HAP-1 (cell line): ENCODE measurements around the gene STRA8.
A peak's percentile ranks its signal among the peaks of the same experiment; 100 is the strongest.
"Not testable (repeated sequence)": the region's sequence is repeated elsewhere in the genome, so short reads cannot be mapped to it uniquely, and the experiment has no call there.

Experiments
- DNase-seq, 2 experiments: peaks; one replicate each; pipeline ENCODE4 v3.0.0-alpha.2; 2016 to 2020; ENCODE audit warnings: low spot score in 2 of 2
- H3K27me3 ChIP-seq: fragments of 250-450 bp; sonication (Bioruptor Pico); 2 replicates; pipeline ENCODE4 v1.5.1; 2020; ENCODE audit warnings: low read depth, mild to moderate bottlenecking, moderate library complexity
- H3K36me3 ChIP-seq: fragments of 250-450 bp; sonication (Bioruptor Pico); replicated peaks from 2 replicates; pipeline ENCODE4 v1.5.1; 2020; ENCODE audit warnings: mild to moderate bottlenecking
- H3K4me1 ChIP-seq: fragments of 250-450 bp; sonication (Bioruptor Pico); 2 replicates; pipeline ENCODE4 v1.5.1; 2020; ENCODE audit warnings: mild to moderate bottlenecking
- H3K4me3 ChIP-seq: fragments of 250-450 bp; sonication (Bioruptor Pico); 2 replicates; pipeline ENCODE4 v1.5.1; 2020; ENCODE audit warnings: mild to moderate bottlenecking, moderate library complexity
- H3K9me3 ChIP-seq: fragments of 250-450 bp; sonication (Bioruptor Pico); 2 replicates; pipeline ENCODE4 v1.5.1; 2020; ENCODE audit warnings: mild to moderate bottlenecking, moderate library complexity
- in situ Hi-C: fragments of 300-500 bp; cut with MboI; formaldehyde crosslinking; loops from 3 replicates; pipeline ENCODE4 v1.14.3; 2020; ENCODE audit warnings: low sequenced_read_pairs, inconsistent platforms, mixed read lengths

STRA8 gene

DNA sequence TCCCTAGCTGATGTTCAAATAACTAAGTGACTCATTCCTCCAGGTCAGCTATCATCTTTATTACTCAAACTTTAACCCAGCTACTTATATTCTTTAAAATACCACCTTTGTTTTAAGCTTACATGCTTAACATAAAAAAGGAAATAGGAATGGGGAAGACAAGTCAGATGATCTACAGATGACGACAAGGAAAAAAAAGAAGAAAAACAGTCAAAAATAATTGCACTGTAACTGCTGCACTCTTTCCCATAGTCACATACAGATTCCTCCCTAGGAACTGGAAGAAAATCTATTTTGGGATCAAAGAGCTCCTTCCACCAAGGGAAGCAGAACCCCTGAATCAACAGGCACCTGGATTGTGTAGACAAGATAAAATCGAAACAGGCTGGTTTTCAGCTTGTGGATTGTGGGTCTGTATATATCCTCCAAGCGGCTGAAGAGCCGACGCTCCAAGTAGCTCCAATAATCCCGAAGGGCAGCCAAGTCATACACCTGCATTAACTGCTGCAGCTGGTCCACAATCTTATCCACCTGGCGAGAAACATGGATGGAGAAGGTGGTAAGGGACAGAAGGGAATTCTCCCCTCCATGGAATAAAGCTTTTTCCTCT is 24.3 kb upstream of the STRA8 start:
- H3K4me3 ChIP-seq = no peak overlapping the region
- DNase-seq = no peak
- in situ Hi-C loops = no loop called here
- no peaks in the 10 kb centered on the region for H3K27me3 ChIP-seq
- H3K9me3 ChIP-seq = no peaks in the 10 kb centered on the region
- no peaks in the 10 kb centered on the region; the same call in 1 of the 2 replicates for H3K36me3 ChIP-seq
- peaks cover 4% of the 10 kb centered on the region; the same call in 1 of the 2 replicates for H3K4me1 ChIP-seq

GRCh38 chr7:135210888-135211178 is 22.8 kb upstream of the STRA8 start:
- no peaks in the 10 kb centered on the region for H3K27me3 ChIP-seq
- in situ Hi-C loops = no loop called here
- H3K4me3 ChIP-seq = peak overlapping the region; percentile 84
- peaks cover 6% of the 10 kb centered on the region; the same call in 1 of the 2 replicates for H3K4me1 ChIP-seq
- H3K9me3 ChIP-seq = no peaks in the 10 kb centered on the region
- no peak for DNase-seq
- H3K36me3 ChIP-seq = no peaks in the 10 kb centered on the region

GRCh38 chr7:135211179-135211945 is 22.3 kb upstream of the STRA8 start, which contains the start of gene WDR91:
Gene WDR91, minus strand, starts transcription at chr7:135211526. Its CDS starts 24 bp downstream, at chr7:135211502.
- H3K4me3 ChIP-seq = peak within 1 kb of the TSS; percentile 84
- H3K27me3 ChIP-seq = no peaks in the 10 kb centered on the region
- in situ Hi-C loops = no loop called here
- peak; percentile 93 to 97 for DNase-seq
- peaks cover 6% of the 10 kb centered on the region; the same call in 1 of the 2 replicates for H3K4me1 ChIP-seq
- H3K36me3 ChIP-seq = no peaks in the 10 kb centered on the region
- no peaks in the 10 kb centered on the region for H3K9me3 ChIP-seq

DNA sequence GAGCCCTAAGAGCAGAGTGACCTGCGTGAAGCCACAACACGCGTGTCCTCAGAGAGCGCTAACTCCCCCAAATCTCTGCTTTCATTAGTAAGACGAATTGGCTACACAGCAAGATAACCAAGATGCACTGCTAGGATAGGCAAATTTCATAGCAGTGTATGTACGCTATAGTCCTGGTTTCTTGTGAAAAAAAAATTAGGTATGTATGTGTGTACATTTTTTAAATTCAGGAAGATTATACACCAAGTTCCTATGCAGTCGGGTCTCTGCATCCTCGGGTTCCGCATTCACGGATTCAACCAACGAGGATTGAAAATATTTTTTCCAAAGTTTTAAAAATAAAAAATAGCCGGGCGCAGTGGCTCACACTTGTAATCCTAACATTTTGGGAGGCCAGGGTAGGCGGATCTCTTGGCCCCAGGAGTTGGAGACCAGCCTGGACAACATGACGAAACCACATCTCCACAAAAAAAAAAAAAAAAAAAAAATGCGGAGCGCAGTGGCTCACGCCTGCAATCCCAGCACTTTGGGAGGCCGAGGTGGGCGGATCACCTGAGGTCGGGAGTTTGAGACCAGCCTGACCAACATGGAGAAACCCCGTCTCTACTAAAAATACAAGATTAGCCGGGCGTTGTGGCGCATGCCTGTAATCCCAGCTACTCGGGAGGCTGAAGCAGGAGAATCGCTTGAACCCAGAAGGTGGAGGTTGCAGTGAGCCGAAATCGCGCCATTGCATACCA is 21.5 kb upstream of the STRA8 start:
- H3K9me3 ChIP-seq, H3K4me1 ChIP-seq, in situ Hi-C loops, H3K27me3 ChIP-seq, H3K36me3 ChIP-seq, DNase-seq: not testable (repeated sequence)
- H3K4me3 ChIP-seq = peak overlapping the region; percentile 84

GRCh38 chr7:135213831-135214230 is 19.8 kb upstream of the STRA8 start:
- Histone ChIP-seq H3K9me3 (no peaks in the 10 kb centered on the region), H3K36me3 (no peaks in the 10 kb centered on the region), H3K4me3 (no peak overlapping the region), H3K4me1 (peaks cover 6% of the 10 kb centered on the region; the same call in 1 of the 2 replicates), H3K27me3 (no peaks in the 10 kb centered on the region)
- no peak for DNase-seq
- in situ Hi-C loops = no loop called here

DNA sequence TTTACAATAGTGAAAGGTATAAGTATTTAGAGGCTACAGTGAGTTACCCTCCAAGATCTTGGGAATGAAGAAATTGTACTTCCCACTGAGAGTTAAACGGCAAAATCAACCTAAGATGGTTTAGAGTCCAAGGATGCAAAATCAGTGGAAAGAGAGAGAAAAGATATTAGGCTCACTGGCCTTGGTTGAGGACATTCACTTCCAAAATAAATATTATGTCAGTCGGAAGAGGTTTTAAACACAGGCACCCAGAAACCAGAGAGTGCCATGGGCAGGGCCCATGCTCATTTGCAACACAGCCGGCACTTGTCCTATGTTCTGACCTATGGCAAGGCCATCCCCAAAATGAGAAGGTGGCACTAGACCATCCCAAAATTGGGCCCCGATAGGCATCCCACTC is 18.5 kb upstream of the STRA8 start:
- no peaks in the 10 kb centered on the region for H3K27me3 ChIP-seq
- no peaks in the 10 kb centered on the region for H3K9me3 ChIP-seq
- H3K4me1 ChIP-seq = peaks cover 2% of the 10 kb centered on the region; the same call in 1 of the 2 replicates
- H3K36me3 ChIP-seq = no peaks in the 10 kb centered on the region
- no peak for DNase-seq
- in situ Hi-C loops = no loop called here
- H3K4me3 ChIP-seq = no peak overlapping the region

DNA sequence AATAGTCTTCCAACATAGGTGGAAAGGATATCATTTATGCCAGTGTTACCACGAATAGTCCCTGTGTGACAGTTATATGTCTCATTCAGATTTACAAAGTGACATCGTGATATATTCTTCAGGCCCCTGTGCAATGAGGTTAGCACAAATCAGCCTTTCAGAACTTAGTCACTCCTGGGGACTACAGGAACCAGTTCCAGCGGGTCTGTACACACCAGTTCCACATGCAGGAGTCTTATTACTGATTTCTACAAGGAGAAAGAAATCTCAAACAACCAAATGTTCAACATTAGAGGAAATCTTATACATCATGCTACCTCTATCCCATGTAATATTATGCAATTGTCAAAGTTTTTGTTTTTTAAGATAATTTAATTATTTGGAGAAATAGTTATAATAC is 17.9 kb upstream of the STRA8 start:
- H3K4me3 ChIP-seq = no peak overlapping the region
- in situ Hi-C loops = no loop called here

GRCh38 chr7:135217645-135218509 is 15.8 kb upstream of the STRA8 start:
- H3K4me3 ChIP-seq = no peak overlapping the region
- in situ Hi-C loops = no loop called here
- no peaks in the 10 kb centered on the region for H3K27me3 ChIP-seq
- DNase-seq = no peak
- H3K9me3 ChIP-seq = no peaks in the 10 kb centered on the region
- peaks cover 10% of the 10 kb centered on the region for H3K4me1 ChIP-seq
- no peaks in the 10 kb centered on the region for H3K36me3 ChIP-seq

More for the DNA sequence above, 17.9 kb upstream of the STRA8 start:
- H3K36me3 ChIP-seq = no peaks in the 10 kb centered on the region
- no peaks in the 10 kb centered on the region for H3K9me3 ChIP-seq
- no peak for DNase-seq
- H3K4me1 ChIP-seq = 0 out of 2 replicates have a peak, but pooled peaks cover 2% of the 10 kb centered on the region
- no peaks in the 10 kb centered on the region for H3K27me3 ChIP-seq

GRCh38 chr7:135224027-135224426 is 9.6 kb upstream of the STRA8 start:
- no peaks in the 10 kb centered on the region for H3K9me3 ChIP-seq
- H3K4me1 ChIP-seq = peaks cover 8% of the 10 kb centered on the region
- no peak overlapping the region for H3K4me3 ChIP-seq
- in situ Hi-C loops = no loop called here
- DNase-seq = no peak
- peaks cover 4% of the 10 kb centered on the region; the same call in 1 of the 2 replicates for H3K27me3 ChIP-seq
- no peaks in the 10 kb centered on the region for H3K36me3 ChIP-seq

- DNase-seq = no peak
- Histone ChIP-seq H3K4me3 (no peak overlapping the region), H3K4me1 (no peaks in the 10 kb centered on the region), H3K36me3 (no peaks in the 10 kb centered on the region), H3K27me3 (no peaks in the 10 kb centered on the region), H3K9me3 (no peaks in the 10 kb centered on the region)
- in situ Hi-C loops = no loop called here
Observed at GRCh38 chr7:135231686-135232085, 2.0 kb upstream of the STRA8 start.

DNA sequence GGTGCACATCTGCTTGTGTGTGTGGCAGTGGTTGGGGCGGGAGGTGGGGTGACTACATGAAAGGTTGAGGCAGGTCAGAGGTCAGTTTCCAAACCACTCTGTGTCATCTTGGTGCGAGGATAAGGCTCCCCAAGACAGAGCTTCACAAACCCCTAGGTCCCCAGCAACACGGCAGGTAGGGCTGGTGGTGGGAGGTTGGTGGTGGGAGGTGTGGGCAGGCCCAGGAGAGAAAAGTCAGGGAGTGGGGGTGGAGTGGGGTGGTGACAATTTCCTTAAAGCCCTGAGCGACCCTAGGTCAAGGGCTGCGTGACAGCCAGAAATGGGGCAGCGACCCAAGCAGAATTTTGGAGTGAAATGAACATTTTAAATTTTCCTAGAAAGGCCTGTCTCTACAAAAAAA is 1.6 kb upstream of the STRA8 start:
- in situ Hi-C loops = no loop called here
- Histone ChIP-seq H3K9me3 (no peaks in the 10 kb centered on the region), H3K27me3 (no peaks in the 10 kb centered on the region), H3K4me1 (no peaks in the 10 kb centered on the region), H3K4me3 (no peak overlapping the region), H3K36me3 (no peaks in the 10 kb centered on the region)
- no peak for DNase-seq

GRCh38 chr7:135232720-135233119 is 918 bp upstream of the STRA8 start:
- no peaks in the 10 kb centered on the region for H3K36me3 ChIP-seq

DNA sequence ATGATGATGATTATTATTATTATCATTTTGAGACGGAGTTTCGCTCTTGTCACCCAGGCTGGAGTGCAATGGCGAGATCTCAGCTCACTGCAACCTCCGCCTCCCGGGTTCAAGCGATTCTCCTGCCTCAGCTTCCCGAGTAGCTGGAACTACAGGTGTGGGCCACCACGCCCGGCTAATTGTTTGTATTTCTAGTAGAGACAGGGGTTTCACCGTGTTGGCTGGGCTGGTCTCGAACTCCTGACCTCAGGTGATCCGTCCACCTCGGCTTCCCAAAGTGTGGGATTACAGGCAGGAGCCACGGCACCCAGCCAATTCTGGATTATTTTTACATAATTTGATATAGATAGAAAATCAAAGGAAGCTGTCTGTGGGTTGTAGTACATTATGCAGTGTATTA is 457 bp downstream of the STRA8 start:
- H3K4me1 ChIP-seq, H3K36me3 ChIP-seq, H3K27me3 ChIP-seq, H3K4me3 ChIP-seq, DNase-seq, in situ Hi-C loops, H3K9me3 ChIP-seq: not testable (repeated sequence)

More at GRCh38 chr7:135232720-135233119, 918 bp upstream of the STRA8 start:
- no peaks in the 10 kb centered on the region for H3K4me1 ChIP-seq
- no peaks in the 10 kb centered on the region for H3K9me3 ChIP-seq
- no peak overlapping the region for H3K4me3 ChIP-seq
- in situ Hi-C loops = no loop called here
- H3K27me3 ChIP-seq = no peaks in the 10 kb centered on the region
- peak in 1 of 2 experiments; percentile 65 for DNase-seq
